NCI-H526 treated with DMSO at 0.1 percent for 48 hours (cell line): ENCODE data around the gene ENGASE.

Experiments
- DNase-seq: peaks from one replicate; lab custom pipeline; 2025; lab: John Stamatoyannopoulos, UW

Gene ENGASE

DNA sequence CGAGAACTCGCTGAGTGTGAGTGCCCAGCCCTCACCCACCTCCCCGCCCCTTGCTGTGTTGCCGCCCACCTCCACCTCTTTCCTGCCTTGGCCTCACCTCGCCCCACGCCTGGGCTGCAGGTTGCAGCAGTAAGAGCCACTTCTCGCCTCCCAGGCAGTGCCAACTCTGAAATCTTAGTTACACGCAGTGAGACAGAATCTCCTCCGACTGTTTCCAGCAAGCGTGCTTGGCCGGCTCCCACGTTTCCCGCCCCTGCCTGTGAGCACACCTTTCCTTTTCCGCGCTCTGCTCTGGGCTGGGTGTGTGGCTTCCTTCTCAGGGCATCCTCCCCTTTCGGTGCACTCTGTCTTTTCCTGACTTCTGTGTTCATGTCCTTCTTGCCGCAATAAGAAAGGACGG, 5.7 kb downstream of the ENGASE start:
- DNase-seq: no peak

DNA sequence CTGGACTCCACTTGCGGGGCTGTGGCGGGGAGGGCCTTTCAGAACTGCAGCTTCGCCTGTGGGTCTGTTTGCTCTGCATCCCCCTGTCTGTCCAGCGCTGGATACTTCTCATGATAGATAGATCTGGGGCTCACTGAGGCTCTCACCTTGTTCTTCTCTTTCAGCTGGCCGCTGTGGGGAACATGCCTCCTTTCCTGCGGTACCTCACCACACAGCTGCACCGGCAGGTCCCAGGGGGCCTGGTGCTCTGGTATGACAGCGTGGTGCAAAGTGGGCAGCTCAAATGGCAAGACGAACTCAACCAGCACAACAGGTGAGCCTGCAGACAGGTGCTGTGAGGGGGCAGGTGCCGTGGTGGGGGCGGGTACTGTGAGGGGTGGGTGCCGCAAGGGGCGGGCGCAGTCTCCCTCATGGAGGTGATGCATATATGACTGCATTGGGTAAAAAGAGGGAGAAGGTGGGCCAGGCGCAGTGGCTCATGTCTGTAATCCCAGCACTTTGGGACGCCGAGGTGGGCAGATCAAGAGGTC, 6.2 kb downstream of the ENGASE start:
- no peak for DNase-seq

DNA sequence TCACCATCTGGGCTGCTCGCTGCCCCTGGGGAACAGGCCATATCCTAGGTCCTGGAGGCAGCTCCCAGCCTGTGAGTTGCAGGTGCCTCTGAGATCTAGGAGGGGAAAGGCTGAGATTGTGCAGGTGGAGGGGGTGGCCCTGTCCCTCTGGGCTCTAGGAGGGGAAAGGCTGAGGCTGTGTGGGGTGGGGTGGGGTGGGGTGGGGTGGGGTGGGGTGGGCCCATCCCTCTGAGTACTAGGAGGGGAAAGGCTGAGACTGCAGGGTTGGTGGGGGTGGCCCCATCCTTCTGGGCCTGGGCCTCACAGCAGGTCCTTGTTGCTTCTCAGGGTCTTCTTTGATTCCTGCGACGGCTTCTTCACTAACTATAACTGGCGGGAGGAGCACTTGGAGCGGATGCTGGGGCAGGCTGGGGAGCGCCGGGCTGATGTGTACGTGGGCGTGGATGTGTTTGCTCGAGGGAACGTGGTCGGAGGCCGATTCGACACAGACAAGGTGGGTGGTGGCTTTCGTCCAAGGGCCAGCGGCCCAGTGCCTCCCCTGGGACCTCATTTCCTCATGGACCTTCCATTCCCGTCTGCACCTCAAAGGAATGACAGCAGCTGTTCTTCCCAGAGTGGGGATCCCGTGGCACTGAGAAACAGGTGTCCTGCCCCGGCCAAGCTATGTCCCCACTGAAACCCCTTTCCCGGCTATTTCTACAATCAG, 7.1 kb downstream of the ENGASE start:
- no peak for DNase-seq

DNA sequence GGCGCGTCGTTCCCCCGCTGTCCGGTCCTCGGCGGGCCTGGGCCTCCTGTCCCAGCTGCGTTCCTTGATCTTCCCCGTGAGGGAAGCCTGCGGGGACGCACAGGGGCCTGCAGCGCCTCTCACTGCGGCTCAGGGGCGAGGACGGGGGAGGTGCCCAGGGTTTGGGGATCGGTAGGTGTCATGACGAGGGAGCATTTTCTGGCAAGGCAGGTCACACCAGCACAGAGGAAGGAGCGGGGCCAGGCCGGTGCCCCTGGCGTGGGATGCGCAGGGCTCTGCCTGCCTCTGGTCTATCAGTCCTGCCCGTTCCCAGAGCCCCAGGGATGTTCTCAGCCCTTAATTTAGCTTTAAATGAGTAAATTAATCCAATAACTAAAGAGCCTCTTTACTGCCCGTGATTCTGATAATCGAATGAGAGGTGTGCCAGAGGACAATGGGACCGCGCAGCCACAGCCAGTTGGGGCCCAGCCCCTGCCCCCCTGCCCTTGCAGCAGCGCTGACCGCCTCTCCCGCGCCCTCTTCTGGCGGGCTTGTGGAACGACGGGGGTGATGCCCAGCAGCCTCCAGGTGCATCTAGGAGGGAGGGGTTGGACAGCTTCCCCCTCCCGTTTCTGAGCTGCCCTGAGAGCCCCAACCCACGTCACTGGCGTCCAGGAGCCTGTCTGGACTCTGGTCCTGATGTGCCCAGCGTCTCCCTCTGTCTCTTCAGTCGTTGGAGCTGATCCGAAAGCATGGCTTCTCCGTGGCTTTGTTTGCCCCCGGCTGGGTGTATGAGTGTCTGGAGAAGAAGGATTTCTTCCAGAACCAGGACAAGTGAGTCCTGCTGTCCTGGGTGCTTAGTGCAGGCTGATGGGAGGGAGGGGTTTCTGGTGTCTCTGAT, 7.9 kb downstream of the ENGASE start:
- DNase-seq: no peak

DNA sequence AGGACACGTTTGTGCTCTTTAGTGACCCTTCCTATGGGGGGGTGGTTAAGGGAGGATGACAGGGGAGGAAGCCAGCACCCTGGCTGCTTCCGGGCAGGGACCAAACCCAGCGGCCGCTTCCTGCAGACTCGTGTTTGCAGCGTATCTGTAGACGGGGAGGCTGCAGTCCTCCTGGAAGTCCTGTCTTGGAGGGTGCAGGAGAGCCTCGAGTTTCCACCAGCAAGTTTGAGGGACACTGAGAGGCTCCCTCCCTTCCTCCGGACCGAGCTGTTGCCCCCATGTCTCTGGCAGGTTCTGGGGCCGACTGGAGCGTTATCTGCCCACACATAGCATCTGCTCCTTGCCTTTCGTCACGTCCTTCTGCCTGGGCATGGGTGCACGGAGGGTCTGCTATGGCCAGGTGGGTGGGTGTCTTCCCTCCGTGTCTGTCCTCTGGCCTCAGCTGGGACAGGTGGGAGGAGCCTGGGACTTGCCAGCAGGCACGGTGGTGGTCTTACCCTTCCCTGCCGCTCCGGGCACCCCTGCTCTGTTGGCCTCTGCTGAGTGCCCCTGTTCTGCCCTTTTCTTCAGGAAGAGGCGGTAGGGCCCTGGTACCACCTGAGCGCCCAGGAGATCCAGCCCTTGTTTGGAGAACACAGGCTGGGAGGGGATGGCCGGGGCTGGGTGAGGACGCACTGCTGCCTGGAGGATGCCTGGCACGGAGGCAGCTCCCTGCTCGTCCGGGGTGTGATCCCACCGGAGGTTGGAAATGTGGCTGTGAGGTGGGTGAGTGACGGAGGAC, 8.8 kb downstream of the ENGASE start:
- DNase-seq: no peak

DNA sequence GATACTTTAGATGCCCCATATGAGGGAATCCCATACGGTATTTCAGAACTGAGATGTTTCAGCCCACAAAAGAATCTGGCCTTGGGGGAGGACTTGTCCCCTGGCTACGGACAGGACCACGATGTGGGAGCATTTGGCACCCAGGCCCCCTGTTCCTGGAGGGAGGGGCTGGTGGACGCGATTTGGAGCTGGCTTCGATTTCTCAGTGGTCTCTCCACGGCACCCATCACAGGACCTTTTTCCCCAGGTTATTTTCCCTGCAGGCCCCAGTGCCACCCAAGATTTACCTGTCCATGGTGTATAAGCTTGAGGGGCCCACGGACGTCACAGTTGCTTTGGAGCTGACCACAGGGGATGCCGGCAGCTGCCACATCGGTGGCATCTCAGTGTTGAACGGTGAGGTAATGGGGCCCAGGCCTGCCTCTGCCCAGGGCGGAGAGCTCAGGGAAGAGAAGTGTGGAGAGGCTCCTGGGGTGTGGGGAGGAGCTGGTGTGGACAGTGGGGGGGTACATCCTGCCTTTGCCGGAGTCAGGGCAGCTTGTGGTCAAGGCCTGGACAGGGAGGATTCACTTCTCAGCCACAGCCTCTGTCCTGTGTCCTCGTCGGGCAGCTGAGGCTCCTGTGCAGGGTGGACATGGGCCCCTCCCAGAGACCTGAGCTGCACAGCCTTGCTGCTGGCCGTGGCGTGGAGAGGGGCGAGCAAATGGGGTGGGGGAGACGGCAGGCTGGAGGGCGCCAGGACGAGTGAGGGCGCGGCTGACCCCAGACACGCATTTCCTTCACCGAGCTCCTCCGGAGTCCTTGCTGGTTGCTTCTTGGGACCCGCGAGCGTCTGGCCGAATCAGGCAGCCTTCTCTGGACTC, 9.9 kb downstream of the ENGASE start:
- no peak for DNase-seq

DNA sequence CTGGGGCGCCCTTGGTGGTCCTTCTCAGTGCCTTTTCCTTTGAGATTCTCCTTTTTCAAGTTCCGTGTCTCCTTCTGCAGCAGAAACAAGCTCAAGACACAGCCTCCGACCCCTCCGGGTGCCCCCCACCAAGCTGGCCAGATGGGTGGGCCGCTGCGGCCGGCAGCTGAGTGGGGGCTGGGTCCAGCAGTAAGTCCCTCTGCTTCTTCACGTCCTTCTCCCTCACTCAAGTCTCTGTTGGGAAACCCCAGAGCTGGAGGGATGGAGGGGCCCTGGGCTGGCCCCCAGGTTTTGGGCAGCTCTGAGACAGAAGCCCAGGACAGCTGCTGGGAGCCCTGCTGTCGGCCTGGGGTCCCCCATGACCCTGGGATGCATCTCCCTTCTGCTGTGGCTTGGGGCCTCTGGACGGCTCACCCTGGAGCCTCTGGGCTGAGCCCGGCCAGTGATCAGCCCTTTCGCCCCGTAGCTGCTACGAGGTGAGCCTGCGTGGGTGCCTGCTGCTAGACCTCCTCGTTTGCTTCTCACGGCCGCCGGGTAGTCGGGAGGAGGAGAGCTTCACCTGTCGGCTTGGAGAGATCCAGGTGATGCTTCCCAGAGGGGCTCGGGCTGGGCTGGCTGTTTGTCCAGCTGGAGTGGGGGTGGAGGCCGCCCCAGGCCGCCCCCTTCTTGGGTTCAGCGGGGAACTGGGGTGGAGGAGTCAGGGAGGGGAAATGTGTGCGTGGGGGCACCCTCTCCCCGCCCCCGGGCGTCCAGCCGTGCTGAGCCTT, 10.7 kb downstream of the ENGASE start:
- DNase-seq: no peak

DNA sequence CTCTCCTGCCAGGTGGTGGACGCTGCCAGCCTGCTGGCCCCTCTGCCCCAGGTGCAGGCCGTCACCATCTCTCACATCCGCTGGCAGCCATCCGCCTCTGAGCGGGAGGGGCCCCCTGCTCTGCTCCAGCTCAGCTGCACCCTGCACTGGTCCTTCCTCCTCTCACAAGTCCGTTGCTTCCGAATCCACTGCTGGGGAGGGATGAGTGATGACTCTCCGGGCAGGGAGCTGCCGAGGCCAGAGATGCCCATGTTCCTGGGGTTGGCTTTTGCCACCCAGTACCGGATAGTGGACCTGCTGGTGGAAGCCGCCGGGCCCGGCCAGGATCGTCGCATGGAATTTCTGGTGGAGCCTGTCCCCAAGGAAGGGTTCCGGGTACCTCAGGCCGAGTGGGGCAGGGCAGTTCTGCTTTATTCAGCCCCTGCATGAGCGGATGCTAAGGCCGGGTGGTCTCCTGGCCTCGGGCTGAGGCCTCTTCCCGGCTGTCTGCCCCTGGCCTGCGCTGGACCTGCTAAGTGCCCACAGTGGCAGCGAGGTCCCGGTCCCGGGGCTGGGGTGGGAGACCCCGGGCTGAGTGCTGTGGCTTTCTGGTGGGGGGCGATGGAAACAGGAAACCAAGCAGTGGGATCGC, 11.4 kb downstream of the ENGASE start:
- DNase-seq: no peak

DNA sequence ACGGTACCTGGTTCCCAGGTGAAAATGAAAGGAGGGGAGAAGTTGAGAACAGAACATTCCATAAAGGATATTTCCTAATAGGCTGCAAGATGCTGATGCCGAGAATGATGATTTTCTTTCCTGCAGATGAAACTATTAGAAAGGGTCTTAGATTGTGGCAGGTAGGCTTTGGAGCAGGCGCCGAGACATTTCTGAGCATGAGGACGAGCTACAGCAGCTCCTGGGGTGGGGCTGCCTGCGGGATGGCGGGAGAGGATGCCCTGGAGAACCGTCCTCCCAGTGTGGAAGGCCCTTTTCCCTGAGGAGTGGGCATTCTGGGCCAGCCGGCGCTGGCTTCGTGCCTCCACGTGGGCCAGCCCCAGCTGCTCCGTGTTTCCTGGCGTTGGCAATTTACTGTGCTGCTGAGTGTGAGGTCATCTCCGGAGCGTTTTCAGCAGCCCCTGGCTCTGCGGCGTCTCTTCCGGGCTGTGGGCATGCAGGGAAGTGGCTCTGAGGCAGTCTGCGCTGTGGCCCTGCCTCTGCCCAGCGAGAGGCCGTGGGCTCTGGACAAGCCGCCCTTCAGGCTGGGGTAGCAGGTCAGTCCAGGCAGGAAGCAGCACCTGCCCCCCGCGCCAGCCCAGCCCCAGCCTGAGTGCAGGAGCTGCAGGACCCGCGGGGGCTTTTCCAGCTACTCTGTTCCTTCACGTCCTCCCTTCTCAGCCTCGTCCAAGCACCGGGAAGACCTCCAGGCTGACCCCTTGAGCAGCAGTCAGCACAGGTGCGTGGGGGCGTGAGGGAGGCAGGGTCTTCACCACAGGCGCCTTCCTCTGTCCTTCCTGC, 12.2 kb downstream of the ENGASE start:
- DNase-seq: no peak

DNA sequence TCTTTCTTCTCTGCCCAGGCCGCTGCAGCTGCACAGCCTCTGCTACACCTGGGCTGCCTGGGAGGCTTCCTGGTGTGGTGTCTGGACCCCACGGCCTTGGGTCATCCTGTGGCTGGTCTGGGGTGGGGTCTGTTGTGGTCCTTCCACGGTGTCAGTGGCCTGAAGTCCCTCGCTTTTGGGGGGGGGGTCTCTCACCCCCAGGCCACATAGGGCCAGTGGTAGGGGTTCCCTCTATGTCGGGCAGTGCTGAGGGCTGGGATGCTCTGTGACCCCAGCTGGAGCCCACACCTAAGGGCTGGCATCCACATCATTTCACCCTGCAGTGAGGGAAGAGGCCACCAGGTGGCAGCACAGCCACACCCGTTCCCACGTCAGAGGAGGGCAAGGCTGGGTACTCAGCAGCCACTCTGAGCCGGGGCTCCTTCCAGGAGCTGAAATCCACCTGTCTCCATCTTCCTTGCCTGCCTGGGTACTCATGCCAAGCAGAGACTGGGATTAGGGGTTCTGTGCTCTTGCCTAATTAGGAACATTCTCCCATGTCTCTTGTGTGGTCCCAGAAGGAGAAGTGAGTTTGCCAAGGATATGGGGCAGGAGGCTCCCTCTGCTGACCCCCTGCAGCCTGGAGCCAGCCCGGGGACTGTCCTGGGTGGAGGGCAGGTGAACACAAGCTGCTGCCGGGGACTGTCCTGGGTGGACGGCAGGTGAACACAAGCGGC, 13.0 kb downstream of the ENGASE start:
- DNase-seq: peak; percentile 13

DNA sequence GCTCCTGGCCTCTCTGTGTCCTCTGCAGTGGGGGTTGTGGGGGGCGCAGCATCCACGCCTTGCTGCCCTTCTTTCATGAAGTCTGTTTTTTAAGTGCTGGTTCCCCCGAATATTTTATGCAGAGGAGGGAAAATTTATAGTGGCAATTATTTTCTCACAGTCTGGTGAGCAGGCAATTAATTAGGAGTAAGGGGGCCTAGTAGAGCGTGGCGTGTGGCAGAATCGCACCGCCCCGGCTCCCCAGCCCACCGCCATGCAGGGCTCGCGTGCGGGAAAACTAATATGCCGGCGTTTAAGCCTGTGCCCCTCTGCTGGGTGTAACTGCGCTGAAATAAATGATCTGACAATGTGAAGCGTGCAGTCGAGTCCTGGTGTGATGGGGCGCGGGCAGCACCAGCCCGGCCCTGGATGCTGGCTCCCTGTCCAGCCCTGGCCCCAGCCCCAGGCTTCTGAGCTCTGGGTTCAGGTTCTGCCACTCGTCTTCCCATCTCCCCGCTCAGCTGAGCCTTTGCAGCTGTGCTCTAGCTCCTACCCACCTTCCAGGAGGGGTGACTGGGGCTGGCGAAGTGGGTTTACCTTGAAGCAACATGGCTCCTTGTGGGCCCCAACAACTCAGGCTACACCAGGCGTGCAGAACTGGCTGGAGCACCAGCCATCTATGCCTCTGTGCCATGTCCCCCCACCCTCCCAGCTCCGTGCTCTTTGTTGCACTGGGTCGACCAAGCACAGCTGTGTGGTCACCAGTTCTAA, 13.8 kb downstream of the ENGASE start:
- no peak for DNase-seq

DNA sequence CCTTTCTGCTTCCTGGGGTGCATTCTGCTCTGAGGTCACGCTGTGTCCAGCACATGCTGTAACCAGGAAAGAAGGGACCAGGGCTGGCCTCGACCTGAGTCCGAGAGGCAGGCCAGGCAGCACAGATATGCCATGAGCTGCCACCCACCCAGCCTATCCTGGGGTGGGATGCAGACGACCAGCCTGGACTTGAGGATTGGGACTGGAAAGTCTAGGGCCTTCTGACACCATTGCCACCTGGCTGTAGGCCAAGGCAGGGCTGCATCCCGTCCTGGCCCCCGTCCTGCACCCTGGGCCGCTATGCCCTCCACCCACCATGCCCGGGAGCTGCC, 14.3 kb downstream of the ENGASE start:
- DNase-seq: no peak

DNA sequence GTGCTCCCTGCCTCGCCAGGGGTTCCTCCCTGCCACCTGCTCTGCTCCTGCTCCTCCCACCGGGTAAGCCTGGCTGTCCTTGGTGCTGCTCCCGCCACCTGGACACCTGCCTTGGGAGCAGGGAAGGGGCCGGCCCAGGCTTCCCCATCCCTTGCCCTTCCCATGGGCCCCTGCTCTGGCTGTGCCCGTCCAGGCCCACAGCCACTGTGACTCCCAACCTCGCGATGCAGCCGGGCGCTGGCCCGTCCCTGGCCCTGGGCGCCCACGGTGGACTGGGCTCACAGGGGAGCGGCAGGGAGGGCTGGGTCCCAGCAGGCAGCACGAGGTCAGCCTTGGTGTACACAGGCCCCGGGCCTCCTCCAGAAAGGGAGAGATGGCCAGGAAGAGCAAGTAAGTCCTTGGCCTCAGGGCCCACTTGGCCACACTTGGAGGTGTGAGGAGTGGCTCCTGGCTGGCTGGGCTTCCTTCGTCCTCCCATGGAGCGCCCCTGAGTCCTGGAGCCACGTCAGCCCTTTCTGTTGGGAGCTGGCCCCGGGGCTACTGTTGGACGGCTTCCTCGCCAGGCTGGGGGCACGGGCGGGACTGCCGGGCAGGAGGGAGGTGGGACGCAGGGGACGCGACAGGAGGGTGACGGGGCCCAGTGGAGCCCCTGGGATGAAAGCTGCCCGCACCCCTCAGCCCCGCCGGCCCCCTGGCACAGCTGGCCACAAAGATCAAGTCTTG, 15.3 kb downstream of the ENGASE start:
- no peak for DNase-seq

DNA sequence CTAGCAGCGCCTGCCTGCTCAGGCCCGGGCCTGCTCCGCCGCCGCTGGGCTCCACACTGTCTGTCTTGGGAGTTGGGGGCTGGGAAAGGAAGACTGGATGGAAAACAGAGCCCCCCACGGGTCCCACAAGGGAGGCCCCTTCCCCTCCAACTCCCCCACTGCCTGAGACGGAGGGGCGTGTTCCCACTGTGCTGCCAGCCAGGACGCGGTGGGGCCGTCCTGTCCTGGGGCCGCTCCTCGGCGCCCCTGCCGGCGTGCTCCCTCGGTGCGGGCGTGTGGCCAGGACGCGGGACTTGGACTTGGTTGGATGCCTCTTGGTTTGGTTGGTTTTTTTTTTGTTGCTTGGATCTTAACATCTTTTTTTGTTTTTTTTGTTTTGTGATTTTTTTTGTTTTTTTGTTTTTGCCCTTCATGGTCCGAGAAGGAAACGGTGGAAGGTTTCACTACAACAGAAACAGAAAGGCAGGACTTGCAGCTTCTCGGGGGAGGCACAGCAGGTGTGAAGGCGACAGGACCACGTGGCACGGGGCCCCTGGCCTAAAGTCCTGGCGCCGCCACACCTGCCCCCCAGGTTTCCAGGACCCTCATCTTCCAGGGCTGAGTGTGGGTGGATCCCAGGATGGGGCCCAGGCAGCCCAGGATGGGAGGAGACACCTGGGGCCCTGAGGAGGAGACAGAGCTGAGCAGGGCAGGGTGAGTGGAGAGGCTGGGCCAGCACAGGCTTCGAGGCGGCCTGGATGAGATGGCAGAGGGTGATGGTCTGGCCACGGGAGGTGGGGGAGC, 16.0 kb downstream of the ENGASE start:
- no peak for DNase-seq

DNA sequence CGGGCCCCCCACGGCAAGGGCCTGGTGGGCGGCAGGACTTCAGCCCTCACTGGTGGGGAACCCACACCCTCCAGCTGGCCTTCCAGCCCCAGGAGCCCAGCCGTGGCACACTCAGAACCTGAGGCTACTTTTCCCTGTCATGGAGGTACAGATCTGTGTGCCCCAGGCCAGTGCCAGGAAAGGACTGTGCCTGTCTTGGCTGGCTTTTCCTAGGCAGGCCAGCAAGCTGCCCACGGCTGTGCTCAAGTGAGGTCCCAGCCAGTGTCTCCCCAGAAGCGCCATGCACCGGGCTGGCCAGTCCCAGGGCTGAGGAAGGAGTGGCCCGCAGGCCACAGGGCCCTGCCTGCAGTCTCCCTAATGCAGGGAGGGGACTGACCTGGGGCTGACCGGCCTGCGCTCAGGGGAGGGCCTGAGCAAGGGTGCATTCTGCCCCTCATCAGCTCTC, 16.6 kb downstream of the ENGASE start:
- no peak for DNase-seq

DNA sequence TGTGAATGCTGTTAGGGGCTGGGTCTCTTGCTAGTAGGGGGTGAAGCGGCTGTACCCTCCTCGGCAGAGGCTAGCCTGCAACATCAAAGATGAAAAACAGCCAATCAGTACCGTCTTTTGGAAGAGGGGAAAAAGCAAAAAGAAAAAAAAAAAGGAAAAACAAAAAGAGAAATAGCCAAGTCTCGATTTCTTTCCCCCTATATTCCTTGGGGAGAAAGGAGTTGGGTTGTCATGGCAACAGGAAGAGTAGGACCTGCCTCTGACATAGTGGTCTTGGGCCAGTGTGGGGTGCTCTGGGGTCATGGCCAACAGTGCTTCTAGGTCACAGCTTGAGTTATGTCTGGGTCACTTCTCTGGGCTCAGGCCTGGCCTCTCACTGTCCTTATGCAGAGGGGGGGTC, 17.9 kb downstream of the ENGASE start:
- no peak for DNase-seq

DNA sequence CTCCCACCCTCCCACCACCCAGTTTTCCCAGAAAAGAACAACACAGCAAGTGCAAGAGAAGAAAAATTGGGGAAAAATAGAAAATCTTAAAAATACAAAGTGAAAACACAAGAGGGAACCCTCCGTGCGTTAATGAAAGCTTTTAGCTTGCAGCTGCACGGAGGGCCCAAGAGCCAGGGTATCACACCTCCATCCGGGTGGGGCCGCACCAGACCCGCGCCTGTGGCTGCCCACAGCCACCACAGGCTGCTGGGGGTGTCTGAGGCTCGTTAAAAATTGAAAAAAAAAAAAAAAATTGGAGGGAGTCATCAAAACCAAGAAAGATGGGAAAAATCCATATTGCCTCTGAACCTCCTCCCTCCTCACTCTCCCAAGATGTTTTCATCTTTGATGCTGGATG, 18.6 kb downstream of the ENGASE start:
- DNase-seq: no peak
